Measurements from ENCODE around the gene TES.
"Not testable (repeated sequence)": the region's sequence is repeated elsewhere in the genome, so short reads cannot be mapped to it uniquely, and the experiment has no call there.

Gene TES

DNA sequence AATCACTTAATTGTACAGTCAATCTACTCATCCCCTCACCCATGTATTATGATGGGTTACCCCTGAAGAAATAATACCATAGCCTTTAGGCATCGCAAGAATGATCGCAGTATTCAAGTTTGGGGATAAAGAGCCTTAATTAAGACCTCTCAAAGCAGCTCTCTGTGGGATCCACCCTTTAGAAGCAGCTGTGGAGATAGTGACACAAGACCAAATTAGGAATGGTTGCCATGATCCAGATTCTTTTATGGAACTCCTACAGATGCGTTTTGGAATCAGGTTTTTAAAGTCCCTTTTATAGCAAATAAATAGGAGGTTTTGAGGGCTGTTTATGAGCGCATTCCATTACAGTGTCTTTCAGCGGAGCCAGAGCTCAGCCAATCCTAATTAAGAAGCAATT lies 12.2 kb downstream of the TES start:
- no peak for DNase-seq

DNA sequence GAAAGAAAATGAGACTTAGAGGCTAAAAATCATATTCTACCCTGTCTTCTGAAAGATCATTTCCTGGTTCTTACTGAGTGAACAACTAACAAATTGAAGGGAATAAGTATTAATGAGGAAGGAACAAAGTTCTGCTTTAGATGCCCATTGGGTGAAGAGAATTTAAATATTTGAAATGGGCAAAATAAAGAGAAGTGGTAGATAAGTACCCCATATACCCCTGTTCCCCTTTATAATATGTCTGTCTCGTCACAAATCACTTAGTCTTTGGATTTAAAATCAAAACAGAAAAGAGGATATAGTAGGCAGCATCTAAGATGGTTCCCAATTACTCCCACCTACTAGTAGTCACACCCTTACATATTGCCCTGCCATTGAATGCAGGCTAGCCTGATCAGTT lies 13.2 kb downstream of the TES start:
- DNase-seq, result no peak

DNA sequence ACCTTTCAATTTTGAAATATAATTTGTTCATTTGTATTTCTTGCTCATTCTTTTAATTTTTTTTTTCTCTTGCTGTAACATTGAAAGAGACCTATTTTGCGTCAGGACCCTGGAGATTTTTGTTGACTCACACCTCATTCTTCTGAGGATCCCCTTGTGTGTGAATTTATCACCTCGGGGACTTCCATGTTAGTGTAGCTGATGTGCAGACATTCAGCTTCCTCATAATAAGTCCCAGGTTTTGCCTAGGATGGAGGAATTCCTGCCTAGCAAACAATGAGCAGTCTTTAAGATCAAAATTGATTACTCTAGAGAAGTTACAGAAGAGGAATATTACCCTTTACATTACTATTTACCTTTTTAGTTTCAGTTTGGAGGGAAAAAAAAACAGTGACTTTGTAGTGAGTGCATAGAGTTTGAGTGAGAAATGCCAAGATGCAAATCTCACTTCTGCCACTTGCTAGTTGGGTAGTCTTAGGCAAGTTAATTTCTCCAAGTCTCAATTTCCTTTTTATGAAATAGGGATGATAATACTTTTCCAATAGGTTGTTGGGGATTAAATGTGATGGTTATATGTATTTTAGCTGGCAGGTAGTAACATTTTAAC lies 14.3 kb downstream of the TES start:
- DNase-seq, result peak; percentile 39

DNA sequence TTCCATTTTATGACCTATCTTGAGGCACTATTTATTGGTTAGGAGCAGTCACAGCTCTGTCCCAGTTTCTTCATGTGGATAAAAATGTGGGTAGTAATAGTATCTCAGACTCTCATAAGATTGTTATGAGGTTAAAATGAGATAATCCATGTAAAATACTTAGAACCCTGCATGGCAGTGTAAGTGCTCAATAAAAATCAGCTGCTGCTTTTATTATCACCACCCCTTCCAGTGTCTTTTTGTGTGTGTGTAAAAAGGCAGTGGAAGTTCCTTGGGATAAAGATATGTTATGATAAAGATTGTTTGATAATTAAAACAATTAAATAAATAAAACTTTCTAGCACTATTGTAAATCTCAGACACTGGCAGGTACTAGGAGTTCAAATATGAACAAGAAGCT lies 15.5 kb downstream of the TES start:
- DNase-seq, result no peak

DNA sequence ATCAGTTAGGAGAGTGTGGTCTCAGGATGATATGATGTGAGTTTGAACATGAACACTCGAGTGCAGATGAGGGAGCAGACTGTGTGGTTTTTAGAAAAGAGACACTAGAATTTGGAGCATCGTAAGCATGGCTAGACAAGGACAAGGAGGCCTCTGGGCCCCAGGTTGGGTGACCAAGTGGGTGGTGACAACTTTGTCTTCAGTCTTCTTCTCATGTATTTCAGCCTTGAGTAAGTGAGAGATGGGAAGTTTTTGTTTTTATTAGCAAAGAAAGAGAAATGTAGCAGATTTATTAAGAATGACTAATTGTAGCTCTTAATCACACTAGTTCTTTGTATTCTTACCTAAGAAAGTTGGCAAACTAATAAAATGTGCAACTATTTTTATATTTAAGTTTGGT lies 16.3 kb downstream of the TES start:
- DNase-seq, result no peak

DNA sequence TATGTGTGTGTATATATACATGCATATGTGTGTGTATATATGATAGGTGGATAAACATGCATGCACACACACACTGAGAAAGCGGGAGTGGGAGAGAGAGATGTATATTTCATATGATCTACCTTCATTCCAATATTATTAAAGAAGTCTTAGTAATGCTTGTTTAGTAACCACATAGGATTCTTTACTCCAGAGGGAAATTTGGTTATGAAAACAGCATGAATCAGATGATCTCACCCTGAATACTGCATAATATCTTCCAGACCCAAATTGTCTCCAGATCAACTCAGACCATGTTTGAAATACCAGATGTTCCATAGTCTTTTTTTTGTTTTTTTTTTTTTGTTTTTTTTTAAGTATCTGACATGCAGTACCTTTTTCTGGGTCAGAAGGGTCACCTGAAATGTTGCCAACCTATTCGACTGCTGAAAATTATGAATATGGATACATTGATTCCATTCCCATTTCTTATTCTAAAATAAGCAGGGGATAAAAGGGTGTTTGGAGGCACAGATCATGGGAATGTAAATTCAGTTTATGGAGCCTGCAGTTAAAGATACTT lies 17.4 kb downstream of the TES start:
- peak; percentile 94 for DNase-seq

DNA sequence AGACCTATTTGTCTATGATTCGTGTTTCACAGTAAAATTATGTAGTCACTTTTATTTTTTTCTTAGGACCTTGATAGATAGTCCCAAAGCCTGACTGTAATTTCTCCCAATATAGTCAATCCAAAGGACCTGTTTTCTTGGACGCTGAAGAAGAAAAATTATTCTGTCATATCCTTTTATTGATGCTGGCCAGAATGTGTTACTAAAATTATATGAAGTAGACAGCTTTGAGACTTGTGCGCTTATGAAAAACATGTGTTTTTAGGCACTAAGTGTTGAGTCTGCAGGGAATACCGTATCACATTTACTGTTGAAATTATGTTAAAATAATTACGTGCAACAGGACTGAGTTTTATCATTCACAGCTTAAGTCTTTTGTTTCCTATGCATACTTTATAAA lies 17.9 kb downstream of the TES start:
- DNase-seq, result peak; percentile 51

DNA sequence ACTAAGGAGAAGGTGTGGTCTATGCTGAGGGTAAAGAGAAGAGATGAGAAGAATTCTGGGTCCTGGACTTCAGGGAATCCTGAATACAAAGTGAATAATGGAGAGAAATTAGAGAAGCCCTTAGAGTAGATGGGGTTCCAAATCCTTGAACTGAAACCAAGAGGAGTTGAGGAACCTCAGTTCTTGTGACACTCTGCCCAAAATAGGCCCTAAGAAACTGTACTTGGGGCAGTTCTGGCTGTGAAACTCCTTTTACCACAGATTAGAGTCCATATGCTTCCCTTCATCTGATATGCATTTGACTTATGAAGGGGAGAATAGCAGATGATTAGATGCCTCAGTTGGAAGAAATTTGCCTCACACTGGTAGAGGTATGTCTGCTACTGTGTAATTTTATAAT lies 19.0 kb downstream of the TES start:
- no peak for DNase-seq

DNA sequence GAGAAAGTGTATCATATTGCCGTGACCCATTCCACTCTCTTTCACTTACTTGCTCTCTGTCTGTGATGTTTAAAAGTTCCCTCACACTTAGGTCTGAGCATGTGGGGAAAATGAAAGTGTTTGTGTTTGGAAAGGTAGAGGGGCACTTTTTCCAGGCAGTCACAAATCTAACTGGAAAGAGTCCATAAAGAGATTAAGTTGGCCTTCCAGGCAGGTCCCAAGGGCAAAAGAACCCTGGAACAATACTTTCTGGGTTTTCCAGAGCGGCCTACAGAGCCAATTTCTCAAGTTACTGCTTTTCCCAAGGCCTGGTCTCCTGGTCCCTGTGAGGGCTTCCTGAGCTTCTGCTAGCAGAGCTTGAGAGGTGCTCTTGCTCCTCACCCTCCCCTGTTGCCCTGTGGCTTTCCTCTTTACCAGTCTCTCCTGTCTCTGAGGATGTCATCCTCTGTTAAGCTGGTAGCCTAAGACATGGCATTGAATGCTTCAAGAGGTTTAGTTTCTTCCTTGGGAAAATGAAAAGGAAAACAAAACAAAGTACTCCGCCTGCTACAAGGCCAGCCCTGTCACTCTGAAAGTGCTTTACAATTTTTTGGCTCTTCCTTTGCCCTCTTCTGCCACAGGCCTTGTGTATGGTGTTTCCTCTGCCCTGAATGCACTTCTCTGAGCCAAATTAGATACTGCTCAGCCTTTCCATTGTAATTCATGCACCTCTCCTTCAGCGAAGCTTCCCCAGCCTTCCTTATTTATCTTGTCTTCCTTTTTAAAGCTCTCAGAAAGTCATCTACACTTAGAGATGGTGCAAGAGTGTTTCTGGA lies 20.1 kb downstream of the TES start:
- no peak for DNase-seq

DNA sequence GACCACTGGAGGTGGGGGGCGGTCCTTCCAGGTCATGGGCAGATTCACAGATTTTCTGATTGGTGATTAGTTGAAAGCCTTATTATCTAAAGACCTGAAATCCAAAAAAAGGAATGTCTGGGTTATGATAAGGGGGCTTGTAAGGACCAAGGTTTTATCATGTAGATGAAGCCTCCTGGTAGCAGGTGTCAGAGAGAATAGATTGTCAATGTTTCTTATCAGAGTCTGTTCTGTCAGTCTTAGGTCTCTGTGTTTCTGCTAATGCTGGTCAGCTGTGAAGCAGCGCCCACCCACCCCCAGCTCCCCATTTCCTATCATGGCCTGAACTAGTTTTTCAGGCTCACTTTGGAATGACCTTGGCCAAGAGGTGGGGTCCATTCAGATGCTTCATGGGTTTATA lies 21.2 kb downstream of the TES start:
- DNase-seq, result no peak

DNA sequence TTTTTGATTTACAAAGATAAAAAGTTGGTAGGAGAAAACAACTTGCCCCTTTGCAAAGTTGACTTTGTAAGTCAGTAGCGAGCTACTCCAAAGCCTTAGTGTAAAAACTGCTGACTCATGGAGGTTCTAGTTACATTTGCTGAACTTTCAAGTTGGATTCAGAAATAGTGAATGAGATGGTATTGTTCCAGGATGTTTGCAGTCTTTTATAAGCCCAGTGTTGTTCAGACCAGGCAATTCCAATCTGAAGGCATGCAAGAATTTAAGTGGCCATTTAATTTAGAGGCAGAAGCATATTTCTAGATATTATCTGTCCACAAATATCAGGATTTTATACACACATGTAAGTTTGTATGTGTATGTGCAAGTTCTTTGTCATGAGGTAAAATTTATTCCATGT lies 21.6 kb downstream of the TES start:
- DNase-seq, result peak; percentile 62

DNA sequence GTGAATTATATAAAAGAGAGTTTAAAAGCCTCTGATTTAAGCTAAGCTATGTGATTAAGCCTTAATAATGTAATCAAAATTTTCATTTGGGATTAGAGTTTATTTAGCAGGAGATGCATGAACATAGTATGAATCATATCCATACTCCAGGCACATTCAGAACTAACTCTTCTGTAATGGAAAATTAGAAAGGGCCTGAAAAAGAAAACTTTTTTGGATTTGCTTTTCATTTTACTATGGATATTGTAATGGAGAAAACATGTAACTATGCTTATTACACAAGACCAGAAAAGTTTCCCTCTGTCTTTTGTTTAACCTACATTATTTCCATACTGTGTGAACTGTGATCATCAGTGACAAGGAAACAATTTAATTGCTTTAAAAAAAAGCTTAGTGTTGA lies 22.0 kb downstream of the TES start:
- peak; percentile 62 for DNase-seq

DNA sequence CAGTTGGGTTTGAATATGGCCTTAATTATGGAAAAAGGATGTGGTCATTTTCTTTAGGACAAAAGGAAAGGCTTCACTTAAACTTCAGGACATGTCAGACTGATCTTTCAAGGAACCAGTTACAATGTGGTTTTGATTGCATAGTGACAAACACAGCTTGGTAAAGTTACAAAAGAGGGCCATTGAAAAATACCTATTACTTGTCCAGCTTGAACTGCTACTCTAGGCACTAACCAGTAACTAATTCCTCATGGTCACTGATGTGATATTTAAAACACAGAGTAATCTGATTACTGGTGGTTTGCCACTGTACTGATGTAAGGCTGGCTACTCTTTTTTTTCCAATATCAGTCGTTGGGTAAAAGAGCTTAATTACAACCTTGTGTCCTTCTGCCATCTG lies 22.6 kb downstream of the TES start:
- DNase-seq, result no peak

DNA sequence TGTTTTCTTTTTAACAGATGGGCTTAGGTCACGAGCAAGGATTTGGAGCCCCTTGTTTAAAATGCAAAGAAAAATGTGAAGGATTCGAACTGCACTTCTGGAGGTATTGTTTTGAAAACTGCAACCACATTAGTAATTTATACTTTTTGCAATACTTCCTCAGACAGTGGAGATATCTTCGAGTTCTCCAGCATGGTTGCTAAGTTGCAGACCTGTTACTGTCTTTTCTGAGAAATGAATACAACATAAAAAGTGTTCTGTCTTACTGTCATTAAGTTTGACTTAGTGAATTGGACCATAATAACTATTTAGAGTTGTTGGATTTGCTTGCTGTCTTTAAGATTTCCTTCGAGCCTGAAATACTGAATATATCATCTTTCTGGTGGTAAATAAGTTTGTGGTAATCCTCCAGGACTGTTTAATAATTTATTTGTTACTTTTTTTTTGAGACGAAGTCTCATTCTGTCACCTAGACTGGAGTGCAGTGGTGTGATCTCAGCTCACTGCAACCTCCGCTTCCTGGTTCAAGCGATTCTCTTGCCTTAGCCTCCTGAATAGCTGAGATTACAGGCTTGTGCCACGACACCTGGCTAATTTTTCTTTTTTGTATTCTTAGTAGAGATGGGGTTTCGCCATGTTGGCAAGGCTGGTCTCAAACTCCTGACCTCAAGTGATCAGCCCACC lies 24.3 kb downstream of the TES start:
- DNase-seq, result no peak

DNA sequence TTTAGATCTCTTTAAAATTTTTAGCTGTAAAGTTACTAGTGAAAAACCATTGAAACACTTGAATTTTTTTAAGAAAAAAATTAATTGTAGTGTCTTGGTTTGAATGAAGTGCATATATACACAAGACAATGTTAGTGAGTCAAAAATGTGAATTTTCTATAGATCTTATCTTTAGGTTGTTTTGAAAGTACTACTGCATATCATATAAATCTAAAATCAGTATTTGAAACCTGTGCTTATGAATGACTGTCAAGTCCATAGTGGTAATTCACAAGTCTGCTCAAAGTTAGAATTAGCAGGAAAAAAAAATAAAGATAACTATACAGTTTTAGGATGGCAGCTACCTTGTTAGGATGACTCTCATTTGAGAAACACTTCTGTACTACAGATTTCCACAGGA lies 25.0 kb downstream of the TES start:
- no peak for DNase-seq

DNA sequence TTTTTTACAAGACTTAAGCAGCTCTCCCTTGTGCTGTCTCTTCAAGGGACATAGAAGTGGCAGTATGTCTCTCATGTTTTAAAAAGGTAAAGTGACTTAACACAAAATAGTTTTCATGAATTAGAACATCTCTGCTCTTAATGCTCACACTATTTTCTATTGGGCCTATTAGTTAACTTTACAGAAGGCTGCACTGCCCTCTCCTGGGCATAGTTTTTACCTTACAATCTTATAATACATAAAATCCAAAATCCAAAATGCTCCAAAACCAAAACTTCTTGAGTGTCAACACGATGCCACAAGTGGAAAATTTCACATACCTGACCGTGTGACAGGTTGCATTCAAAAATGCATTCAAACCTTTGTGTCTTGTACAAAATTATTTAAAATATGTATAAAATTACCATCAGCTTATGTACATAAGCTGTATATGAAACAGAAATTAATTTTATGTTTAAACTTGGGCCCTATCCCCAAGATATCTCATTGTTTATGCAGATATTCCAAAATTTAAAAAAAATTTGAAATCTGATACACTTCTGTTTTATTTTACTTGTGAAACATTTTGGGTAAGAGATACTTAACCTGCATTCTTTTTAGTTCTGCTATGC lies 25.8 kb downstream of the TES start:
- DNase-seq, result peak; percentile 66

DNA sequence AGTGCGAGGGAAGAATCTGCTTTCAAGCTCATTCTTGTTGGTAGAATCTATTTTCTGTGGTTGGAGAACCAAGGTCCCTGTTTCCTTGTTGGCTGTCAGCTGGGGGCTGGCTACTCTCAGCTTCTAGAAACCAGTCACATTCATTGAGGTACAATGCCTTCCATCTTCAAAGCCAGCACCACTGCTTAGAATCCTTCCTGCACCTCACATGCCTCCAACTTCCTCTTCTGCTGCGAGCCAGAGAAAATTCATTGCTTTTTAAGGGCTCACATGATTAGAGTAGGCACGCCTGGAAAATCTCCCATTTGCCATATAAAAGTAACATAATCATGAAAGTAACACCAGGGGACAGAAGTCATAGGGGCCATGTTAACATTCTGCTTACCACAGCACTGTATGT lies 28.7 kb downstream of the TES start:
- no peak for DNase-seq

DNA sequence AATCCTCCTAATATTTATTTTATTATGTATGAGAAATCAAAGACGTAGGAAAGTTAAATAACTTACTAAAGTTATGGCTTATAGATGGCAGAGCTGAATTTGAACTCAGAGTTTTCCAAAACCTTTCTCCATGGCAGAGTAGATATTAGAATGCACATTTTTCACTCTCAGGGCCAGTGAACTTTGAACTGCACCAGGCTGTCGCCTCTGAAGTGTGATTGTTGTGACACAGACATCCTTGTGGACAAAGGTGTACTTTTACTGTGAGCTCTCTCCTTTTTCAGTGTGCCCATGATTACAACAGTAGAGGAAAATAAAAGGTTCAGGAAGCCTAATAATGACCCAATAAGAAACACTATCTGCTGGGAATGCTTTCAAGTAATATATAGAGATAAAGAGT lies 29.1 kb downstream of the TES start:
- DNase-seq, result no peak

DNA sequence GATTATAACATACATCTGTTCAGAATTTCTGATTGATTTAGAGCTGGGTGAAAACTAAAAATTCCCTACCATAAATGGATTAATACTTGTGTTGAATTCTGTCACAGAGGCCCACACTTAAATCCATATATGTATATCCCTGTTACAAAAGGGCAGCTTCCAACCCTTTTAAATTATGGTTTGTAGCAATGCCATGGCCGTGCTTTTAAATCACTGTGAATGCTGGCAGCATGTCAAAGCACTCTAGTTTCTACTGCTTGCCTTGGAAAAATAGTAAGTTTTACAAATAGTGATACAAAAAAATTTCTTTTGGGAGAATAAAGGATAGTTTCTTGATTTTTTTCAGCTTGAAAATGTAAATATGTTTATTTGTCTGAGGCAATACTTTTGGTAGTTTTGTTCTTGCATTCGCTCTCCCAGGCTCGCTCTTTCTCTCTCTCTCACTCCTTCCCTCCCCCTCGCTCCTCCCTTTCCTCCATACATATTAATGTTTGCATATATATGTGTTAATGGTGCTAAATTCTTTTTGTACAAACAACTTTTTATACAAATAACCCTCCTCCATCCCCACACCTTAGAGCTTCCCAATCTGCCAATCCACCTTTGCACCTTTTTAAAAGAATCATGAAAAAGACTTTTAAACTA lies 29.8 kb downstream of the TES start:
- DNase-seq, result peak; percentile 49

DNA sequence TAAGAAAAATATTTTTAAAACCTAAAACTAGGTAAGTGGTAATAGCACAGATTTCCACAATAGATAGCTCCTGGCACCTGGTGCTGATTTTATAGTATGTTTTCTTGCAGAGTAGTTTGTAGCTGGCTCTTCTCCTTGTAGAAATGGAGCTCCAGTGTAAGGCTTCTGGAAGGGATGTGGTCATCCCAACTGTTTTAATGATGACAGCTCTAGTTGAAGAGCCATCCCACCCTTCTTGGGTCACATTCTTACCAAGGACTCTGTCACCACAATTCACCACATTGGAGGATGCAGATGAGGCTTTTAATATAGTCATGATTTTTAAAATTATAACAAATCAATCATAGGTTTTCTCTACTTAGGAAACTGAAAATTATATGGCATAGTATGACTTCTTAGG lies 31.0 kb downstream of the TES start:
- DNase-seq, result peak; percentile 52

DNA sequence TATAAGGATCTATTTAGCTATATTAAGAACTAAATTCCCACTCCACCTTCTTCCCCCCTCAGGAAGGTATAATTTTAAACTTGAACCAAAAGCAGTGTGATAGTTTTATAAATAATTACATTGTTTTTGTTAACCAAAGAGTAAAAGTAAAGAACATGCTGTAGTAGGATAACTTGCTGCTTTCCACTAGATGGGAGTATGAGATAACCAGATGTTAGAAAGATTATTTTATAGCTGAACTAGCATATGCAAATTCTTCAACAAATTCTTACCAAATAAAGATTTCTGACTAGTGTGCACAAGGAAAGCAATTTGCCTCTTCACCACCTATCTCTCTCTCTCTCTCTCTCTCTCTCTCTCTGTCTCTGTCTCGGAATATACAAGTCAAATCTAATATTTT lies 31.8 kb downstream of the TES start:
- peak; percentile 42 for DNase-seq

DNA sequence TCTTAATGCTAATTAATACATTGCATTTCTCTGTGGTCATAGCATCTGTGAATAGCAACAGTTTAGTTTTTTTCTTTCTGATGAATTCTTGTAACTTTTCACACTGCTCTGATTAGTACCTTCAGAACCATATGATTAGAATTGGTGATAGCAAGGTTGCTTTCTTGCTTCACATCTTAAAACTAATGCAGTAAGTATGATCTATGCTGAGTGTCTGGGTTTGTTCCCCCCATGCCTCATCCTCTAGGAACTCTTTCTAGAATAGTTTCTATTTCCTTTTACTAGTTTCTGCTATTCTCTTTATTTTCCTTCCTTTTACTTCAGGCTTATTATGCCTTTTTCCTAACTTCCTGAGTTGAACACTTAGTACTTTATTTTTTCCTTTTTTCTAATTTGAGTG lies 32.4 kb downstream of the TES start:
- no peak for DNase-seq

DNA sequence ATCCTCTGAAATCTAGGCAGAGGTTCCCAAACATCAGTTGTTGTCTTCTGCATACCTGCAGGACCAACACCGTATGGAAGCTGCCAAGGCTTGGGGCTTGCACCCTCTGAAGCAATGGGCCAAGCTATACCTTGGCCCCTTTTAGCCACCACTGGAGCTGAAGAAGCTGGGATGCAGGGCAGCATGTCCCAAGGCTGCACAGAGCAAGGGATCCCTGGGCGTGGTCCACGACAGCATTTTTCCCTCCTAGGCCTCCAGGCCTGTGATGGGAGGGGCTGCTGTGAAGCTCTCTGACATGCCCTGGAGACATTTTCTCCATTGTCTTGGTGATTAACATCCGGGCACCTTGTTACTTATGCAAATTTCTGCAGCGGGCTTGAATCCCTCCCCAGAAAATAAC lies 34.5 kb downstream of the TES start:
- not testable (repeated sequence) for DNase-seq
